Sigmoid colon (tissue), 3 donors: Measurements from ENCODE around the gene DOCK1.

ENCODE experiments used
- POLR2A ChIP-seq, 2 donors: fragments of 450-650 bp; IDR thresholded peaks; one replicate each; pipeline ENCODE4 v1.6.1; 2016; ENCODE audit warnings: antibody characterized with exemption in 2 of 2, mild to moderate bottlenecking in 2 of 2, moderate library complexity in 2 of 2
- TF ChIP-seq, protein P1 (sequence below), 4 experiments: fragments of 450-650 bp in 3 of 4; fragments of 200-600 bp in 1 of 4; IDR thresholded peaks; one replicate each; pipeline ENCODE4 v1.5.1; 2016 to 2019; ENCODE audit warnings: antibody characterized with exemption in 4 of 4, mild to moderate bottlenecking in 3 of 4, moderate library complexity in 2 of 4

DNA sequence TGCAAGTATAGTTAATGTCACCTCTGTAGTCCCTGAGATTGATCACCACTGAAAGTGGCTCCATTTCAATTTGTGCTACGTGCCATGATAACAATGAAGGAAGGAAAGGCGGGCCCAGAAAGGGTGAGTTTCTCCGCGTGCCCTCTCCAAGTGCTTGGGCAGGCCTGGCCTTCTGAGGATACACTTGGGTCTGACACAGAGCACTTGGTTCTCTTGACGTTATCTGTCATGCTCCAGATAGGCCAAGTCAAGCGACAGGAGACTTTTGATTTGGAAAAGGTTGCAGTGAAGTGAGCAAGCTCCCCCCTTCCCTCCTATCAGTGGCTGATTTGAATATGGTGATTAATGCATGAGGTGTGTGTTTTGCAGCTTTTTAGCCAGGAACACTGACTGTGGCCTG, 452.0 kb downstream of the DOCK1 start:
- TF ChIP-seq, protein P1, sequence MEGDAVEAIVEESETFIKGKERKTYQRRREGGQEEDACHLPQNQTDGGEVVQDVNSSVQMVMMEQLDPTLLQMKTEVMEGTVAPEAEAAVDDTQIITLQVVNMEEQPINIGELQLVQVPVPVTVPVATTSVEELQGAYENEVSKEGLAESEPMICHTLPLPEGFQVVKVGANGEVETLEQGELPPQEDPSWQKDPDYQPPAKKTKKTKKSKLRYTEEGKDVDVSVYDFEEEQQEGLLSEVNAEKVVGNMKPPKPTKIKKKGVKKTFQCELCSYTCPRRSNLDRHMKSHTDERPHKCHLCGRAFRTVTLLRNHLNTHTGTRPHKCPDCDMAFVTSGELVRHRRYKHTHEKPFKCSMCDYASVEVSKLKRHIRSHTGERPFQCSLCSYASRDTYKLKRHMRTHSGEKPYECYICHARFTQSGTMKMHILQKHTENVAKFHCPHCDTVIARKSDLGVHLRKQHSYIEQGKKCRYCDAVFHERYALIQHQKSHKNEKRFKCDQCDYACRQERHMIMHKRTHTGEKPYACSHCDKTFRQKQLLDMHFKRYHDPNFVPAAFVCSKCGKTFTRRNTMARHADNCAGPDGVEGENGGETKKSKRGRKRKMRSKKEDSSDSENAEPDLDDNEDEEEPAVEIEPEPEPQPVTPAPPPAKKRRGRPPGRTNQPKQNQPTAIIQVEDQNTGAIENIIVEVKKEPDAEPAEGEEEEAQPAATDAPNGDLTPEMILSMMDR (IDR thresholded peaks at IDR 0.05): no peak
- TF ChIP-seq POLR2A (IDR thresholded peaks at IDR 0.05): no peak
